Endothelial cell of umbilical vein (primary cell): ENCODE data around the gene TK2. TPM values are rescaled to one million over a fixed set of nuclear protein-coding genes. Genes with fewer than 3 reads are reported as not detected.

Experiments used
- BruUV-seq: library from RNA; stranded (reverse); fragments of 400-500 nt; replicated peaks from 2 replicates; lab custom pipeline; 2021; lab: Mats Ljungman, UMichigan
- CTCF ChIA-PET: fragments of 300-600, 350-600 bp; sonication (Branson Sonifier 250); formaldehyde crosslinking; loops from one replicate; lab custom pipeline; 2021; ENCODE audit warnings: antibody characterized with exemption, inconsistent platforms; lab: Charles Lee
- POLR2A ChIA-PET: fragments of 300-600, 350-600 bp; sonication (Branson Sonifier 250); formaldehyde crosslinking; loops from one replicate; lab custom pipeline; 2021; ENCODE audit warnings: antibody characterized with exemption, inconsistent platforms; lab: Charles Lee
- DNase-seq: peaks from one replicate; pipeline ENCODE4 v3.0.0-alpha.2; 2011; ENCODE audit warnings: low read depth, low spot score
- FAIRE-seq: peaks from 2 replicates; lab custom pipeline; 2011; peaks lifted over from hg19 to GRCh38; lab: Jason Lieb, UNC
- H2AFZ ChIP-seq: 2 replicates; pipeline ENCODE4 v1.6.0; 2012; ENCODE audit warnings: low read depth, low read length, control low read depth, inconsistent platforms
- H3K27ac ChIP-seq: 2 replicates; pipeline ENCODE4 v1.5.1; 2011; ENCODE audit warnings: low read depth, mild to moderate bottlenecking, control low read depth, low read length, moderate library complexity; ENCODE audit not compliant: insufficient read depth
- H3K27me3 ChIP-seq, 2 experiments: 2 replicates each; pipeline versions ENCODE4 v1.6.0 to v1.6.1; 2011; ENCODE audit warnings: low read length in 2 of 2, mixed read lengths in 1 of 2; ENCODE audit not compliant: control insufficient read depth in 2 of 2, insufficient read depth in 2 of 2
- H3K36me3 ChIP-seq, 2 experiments: 2 replicates in 1 of 2; 3 replicates in 1 of 2; pipeline ENCODE4 v1.5.1; 2011; ENCODE audit warnings: low read length in 2 of 2, mild to moderate bottlenecking in 1 of 2, moderate library complexity in 1 of 2; ENCODE audit not compliant: control insufficient read depth in 2 of 2, insufficient read depth in 2 of 2; ENCODE audit errors: extremely low read depth in 1 of 2
- H3K4me1 ChIP-seq: 3 replicates; pipeline ENCODE4 v1.5.1; 2011; ENCODE audit warnings: mild to moderate bottlenecking, low read length; ENCODE audit not compliant: control insufficient read depth, insufficient read depth; ENCODE audit errors: extremely low read depth
- H3K4me2 ChIP-seq: 2 replicates; pipeline ENCODE4 v1.6.1; 2011; ENCODE audit warnings: low read length, control low read depth, mixed read lengths; ENCODE audit not compliant: insufficient read depth
- H3K4me3 ChIP-seq, 3 experiments: fragments of 200-600 bp in 1 of 3; sonication (generic), shearing (Covaris generic) in 1 of 3; replicated peaks in 1 of 3; 2 replicates each; pipeline ENCODE4 v1.5.1; 2011 to 2016; ENCODE audit warnings: control low read depth in 3 of 3, low read length in 3 of 3, mild to moderate bottlenecking in 2 of 3, inconsistent platforms in 1 of 3, low read depth in 1 of 3, moderate library complexity in 1 of 3; ENCODE audit not compliant: insufficient read depth in 1 of 3
- H3K79me2 ChIP-seq: 2 replicates; pipeline ENCODE4 v1.6.0; 2012; ENCODE audit warnings: low read length, inconsistent platforms; ENCODE audit not compliant: control insufficient read depth, insufficient read depth
- H3K9ac ChIP-seq: replicated peaks from 2 replicates; pipeline ENCODE3; 2011; ENCODE audit warnings: low read length, control low read depth; ENCODE audit not compliant: insufficient read depth; ENCODE audit errors: extremely low read depth
- H3K9me1 ChIP-seq: replicated peaks from 3 replicates; pipeline ENCODE4 v1.6.0; 2011; ENCODE audit warnings: mild to moderate bottlenecking, low read length; ENCODE audit not compliant: control insufficient read depth, insufficient read depth; ENCODE audit errors: extremely low read depth
- H3K9me3 ChIP-seq: replicated peaks from 2 replicates; pipeline ENCODE4 v1.5.1; 2012; ENCODE audit warnings: low read length, inconsistent platforms; ENCODE audit not compliant: control insufficient read depth, insufficient read depth
- H4K20me1 ChIP-seq: replicated peaks from 2 replicates; pipeline ENCODE3; 2011; ENCODE audit warnings: mild to moderate bottlenecking, low read length; ENCODE audit not compliant: control insufficient read depth, insufficient read depth; ENCODE audit errors: extremely low read depth
- CTCF ChIP-seq, 2 donors: IDR thresholded peaks; 1 replicate in 1 of 2; 2 replicates in 1 of 2; pipeline ENCODE4 v1.5.1; 2011; ENCODE audit warnings: low read length in 2 of 2, mild to moderate bottlenecking in 2 of 2, moderate library complexity in 2 of 2, control low read depth in 1 of 2, inconsistent platforms in 1 of 2, low read depth in 1 of 2; ENCODE audit not compliant: insufficient read depth in 1 of 2; ENCODE audit errors: extremely low read depth in 1 of 2
- EZH2 ChIP-seq: IDR thresholded peaks from 2 replicates; pipeline ENCODE4 v1.6.1; 2012; ENCODE audit warnings: borderline replicate concordance, low read depth, mild to moderate bottlenecking, moderate library complexity, low read length, inconsistent platforms; ENCODE audit not compliant: severe bottlenecking
- FOS ChIP-seq: IDR thresholded peaks from 2 replicates; pipeline ENCODE4 v1.6.1; 2011; ENCODE audit warnings: mild to moderate bottlenecking, low read length, moderate library complexity, borderline replicate concordance; ENCODE audit not compliant: insufficient read depth
- GATA2 ChIP-seq: IDR thresholded peaks from 2 replicates; pipeline ENCODE4 v1.7.0; 2011; ENCODE audit warnings: low read depth, mild to moderate bottlenecking, moderate library complexity, mixed read lengths, low read length; ENCODE audit not compliant: insufficient read length, insufficient read depth
- JUN ChIP-seq: IDR thresholded peaks from 2 replicates; pipeline ENCODE4 v1.6.1; 2011; ENCODE audit warnings: borderline replicate concordance, low read depth; ENCODE audit not compliant: insufficient read length, insufficient read depth
- MAX ChIP-seq: IDR thresholded peaks from 2 replicates; pipeline ENCODE4 v1.6.1; 2011; ENCODE audit not compliant: insufficient read depth, insufficient read length
- MYC ChIP-seq: IDR thresholded peaks from one replicate; pipeline ENCODE4 v1.6.1; 2011; ENCODE audit warnings: mild to moderate bottlenecking, low read depth, low read length
- POLR2A ChIP-seq: IDR thresholded peaks from 2 replicates; pipeline ENCODE4 v1.6.1; 2012; ENCODE audit warnings: low read depth, mild to moderate bottlenecking, control low read depth, low read length
- POLR2AphosphoS5 ChIP-seq: IDR thresholded peaks from 2 replicates; pipeline ENCODE4 v1.6.1; 2012; ENCODE audit warnings: low read depth, mild to moderate bottlenecking, control low read depth, low read length, moderate library complexity; ENCODE audit not compliant: insufficient read depth
- dilution Hi-C: fragments of 300-500 bp; cut with MboI; formaldehyde crosslinking; loops from one replicate; pipeline ENCODE4 v1.15.0; 2019; ENCODE audit warnings: low sequenced_read_pairs; ENCODE audit not compliant: extremely low pct_ligation_motif_present
- intact Hi-C: fragments of 100-400 bp; cut with micrococcal nuclease; formaldehyde crosslinking; loops from one replicate; pipeline ENCODE4 v1.10.0; 2022
- polyA plus RNA-seq, 4 experiments: library from polyadenylated mRNA; depleted of rRNA in 3 of 4; stranded (reverse) in 3 of 4; unstranded in 1 of 4; fragments of >200 nt; gene quantifications; 2 replicates each; pipeline versions ENCODE4 v1.2.1 to v1.2.3, GENCODE V29; 2011 to 2012; ENCODE audit warnings: missing spikeins in 1 of 4
- total RNA-seq: library from RNA; stranded (reverse); gene quantifications from 2 replicates; pipeline ENCODE4 v1.2.3, GENCODE V29; 2021

Gene TK2
- total and polyA plus RNA-seq, 2 donors (not counting 3 experiments of a cell fraction or from before 2014, with no cell fraction given): 12.1 to 25.2 TPM

GRCh38 chr16:66488505-66488904 is 61.4 kb downstream of the TK2 start:
- intact Hi-C loops (no loop called here), dilution Hi-C loops (no loop called here)
- ChIA-PET POLR2A (no interaction called here), CTCF (interaction anchor here (0.7 to 2.0 kb wide), 5 partner anchors 12 to 146 kb away, joined by 3 to 12 read pairs (median 4); no protein-coding TSS in a partner anchor)
- no TSS peak for BruUV-seq
- Histone ChIP-seq H4K20me1 (no peaks in the 10 kb centered on the region), H3K27ac (no peak overlapping the region), H2AFZ (no peak overlapping the region), H3K4me3 (no peak overlapping the region), H3K9me3 (no peaks in the 10 kb centered on the region), H3K27me3 (no peaks in the 10 kb centered on the region), H3K9me1 (no peaks in the 10 kb centered on the region), H3K9ac (no peak overlapping the region), H3K4me2 (no peak overlapping the region), H3K36me3 (no peaks in the 10 kb centered on the region), H3K4me1 (peaks cover 2% of the 10 kb centered on the region), H3K79me2 (no peaks in the 10 kb centered on the region)
- no peak for TF ChIP-seq EZH2
- TF ChIP-seq POLR2A: no peak
- TF ChIP-seq JUN: no peak
- TF ChIP-seq MYC: no peak
- TF ChIP-seq FOS: no peak
- no peak for TF ChIP-seq POLR2AphosphoS5
- no peak for TF ChIP-seq GATA2
- no peak for FAIRE-seq
- DNase-seq: no peak

GRCh38 chr16:66487580-66488275 is 62.2 kb downstream of the TK2 start:
- H3K36me3 ChIP-seq: no peaks in the 10 kb centered on the region
- dilution Hi-C loops: no loop called here
- H3K9me1 ChIP-seq: no peaks in the 10 kb centered on the region
- CTCF ChIA-PET: interaction anchor here (1.0 to 2.0 kb wide), 8 partner anchors 10 to 146 kb away, joined by 3 to 12 read pairs (median 6); partner anchors contain the start of gene CKLF
- H3K4me3 ChIP-seq: no peak overlapping the region
- TF ChIP-seq MYC (no peak), CTCF (IDR thresholded peaks at IDR 0.05; ENCODE audit: extremely low read depth in 1 of 2, insufficient read depth in 1 of 2, low read depth in 1 of 2, low read length in 2 of 2) (no peak), GATA2 (no peak), MAX (no peak), EZH2 (no peak), JUN (no peak), FOS (no peak), POLR2AphosphoS5 (no peak), POLR2A (no peak)
- H3K4me2 ChIP-seq: no peak overlapping the region
- H2AFZ ChIP-seq: no peak overlapping the region
- DNase-seq: no peak
- H3K27me3 ChIP-seq: no peaks in the 10 kb centered on the region
- no TSS peak for BruUV-seq
- H3K79me2 ChIP-seq: no peaks in the 10 kb centered on the region
- peaks cover 2% of the 10 kb centered on the region for H3K4me1 ChIP-seq
- no peaks in the 10 kb centered on the region for H3K9me3 ChIP-seq
- POLR2A ChIA-PET: no interaction called here
- FAIRE-seq: no peak
- no peak overlapping the region for H3K9ac ChIP-seq
- H4K20me1 ChIP-seq: no peaks in the 10 kb centered on the region
- intact Hi-C loops: no loop called here
- H3K27ac ChIP-seq: no peak overlapping the region
